ENCODE measurements around the gene OGG1. TPM values are rescaled to one million over a fixed set of nuclear protein-coding genes. Genes with fewer than 3 reads are reported as not detected.

The OGG1 gene
- total RNA-seq, 3 donors from 2014 or later (not counting 1 experiment from before 2014, with no cell fraction given) = 33.4 to 52.1 (median 34.7) TPM

GRCh38 chr3:9791790-9792404 lies 42.1 kb downstream of the OGG1 start:
- peaks cover 33% of the 10 kb centered on the region for H3K36me3 ChIP-seq (ENCODE audit: control insufficient read depth, insufficient read depth, low read length)
- peaks cover 7% of the 10 kb centered on the region for H3K36me3 Mint-ChIP-seq
- H3K27me3 Mint-ChIP-seq (ENCODE audit: low read depth in 2 of 2) = no peaks in the 10 kb centered on the region
- 9% methylated on average over 14 of the region's 14 CpGs for WGBS (ENCODE audit: insufficient coverage)
- intact Hi-C loops (cut with micrococcal nuclease) = loop anchor here (1.0 to 5.0 kb wide), 4 partner anchors 17 to 143 kb away; partner anchors contain the start of genes BRPF1 and MTMR14
- no peaks in the 10 kb centered on the region for H3K27me3 ChIP-seq (ENCODE audit: control insufficient read depth, insufficient read depth, low read length)
- peaks cover 43% of the 10 kb centered on the region for H3K4me1 ChIP-seq (ENCODE audit: control insufficient read depth, insufficient read depth, low read length)
- H3K9me3 Mint-ChIP-seq = no peaks in the 10 kb centered on the region
- H3K9me3 ChIP-seq (ENCODE audit: control insufficient read depth, insufficient read depth, low read length) = no peaks in the 10 kb centered on the region
- ATAC-seq (no peak), DNase-seq (peak in 1 of 2 donors; percentile 23)
- peaks cover 54 to 71% of the 10 kb centered on the region in 2 donors for H3K4me1 Mint-ChIP-seq
- no peak for TF ChIP-seq CTCF (IDR thresholded peaks at IDR 0.05)
- H3K4me3 ChIP-seq (ENCODE audit: low read length) = peak overlapping the region; percentile 79
- H3K27ac ChIP-seq (ENCODE audit: low read length) = peak overlapping the region; percentile 88
- peak overlapping the region; percentile 92 for H3K4me3 Mint-ChIP-seq
- peak overlapping the region; percentile 94 to 99 for H3K27ac Mint-ChIP-seq

GRCh38 chr3:9792405-9793160 lies 42.8 kb downstream of the OGG1 start, which contains the start of the genes ARPC4 and TADA3:
TSS of gene ARPC4 (plus strand) at chr3:9793082. CDS start at chr3:9793122, 40 bp downstream.
TSS of gene TADA3 (minus strand) at chr3:9792473. CDS start at chr3:9791466, 1,007 bp downstream.
- WGBS (ENCODE audit: insufficient coverage) = under 1% methylated on average over 65 of the region's 65 CpGs
- H3K27ac ChIP-seq (ENCODE audit: low read length) = peak within 1 kb of the TSS; percentile 88
- no peaks in the 10 kb centered on the region for H3K27me3 ChIP-seq (ENCODE audit: control insufficient read depth, insufficient read depth, low read length)
- ATAC-seq (peak; percentile 84 to 93 (median 84)), DNase-seq (peak; percentile 91 to 96)
- H3K9me3 Mint-ChIP-seq = no peaks in the 10 kb centered on the region
- peak within 1 kb of the TSS; percentile 92 for H3K4me3 Mint-ChIP-seq
- intact Hi-C loops (cut with micrococcal nuclease) = loop anchor here (1.0 to 5.0 kb wide), 4 partner anchors 16 to 143 kb away; partner anchors contain the start of genes BRPF1 and MTMR14
- H3K9me3 ChIP-seq (ENCODE audit: control insufficient read depth, insufficient read depth, low read length) = no peaks in the 10 kb centered on the region
- H3K4me1 ChIP-seq (ENCODE audit: control insufficient read depth, insufficient read depth, low read length) = peaks cover 47% of the 10 kb centered on the region
- H3K4me1 Mint-ChIP-seq = peaks cover 58 to 71% of the 10 kb centered on the region in 2 donors
- TF ChIP-seq CTCF (IDR thresholded peaks at IDR 0.05) = no peak
- peak within 1 kb of the TSS; percentile 94 to 99 for H3K27ac Mint-ChIP-seq
- peaks cover 3% of the 10 kb centered on the region for H3K36me3 Mint-ChIP-seq
- peaks cover 36% of the 10 kb centered on the region for H3K36me3 ChIP-seq (ENCODE audit: control insufficient read depth, insufficient read depth, low read length)
- H3K27me3 Mint-ChIP-seq (ENCODE audit: low read depth in 2 of 2) = no peaks in the 10 kb centered on the region
- peak within 1 kb of the TSS; percentile 79 for H3K4me3 ChIP-seq (ENCODE audit: low read length)

GRCh38 chr3:9793161-9793781 lies 43.5 kb downstream of the OGG1 start:
- H3K27me3 Mint-ChIP-seq (ENCODE audit: low read depth in 2 of 2) = no peaks in the 10 kb centered on the region
- no peaks in the 10 kb centered on the region for H3K36me3 Mint-ChIP-seq
- Histone ChIP-seq H3K27ac (ENCODE audit: low read length) (peak overlapping the region; percentile 88), H3K36me3 (ENCODE audit: control insufficient read depth, insufficient read depth, low read length) (peaks cover 39% of the 10 kb centered on the region), H3K4me1 (ENCODE audit: control insufficient read depth, insufficient read depth, low read length) (peaks cover 49% of the 10 kb centered on the region), H3K4me3 (ENCODE audit: low read length) (peak overlapping the region; percentile 79), H3K9me3 (ENCODE audit: control insufficient read depth, insufficient read depth, low read length) (no peaks in the 10 kb centered on the region), H3K27me3 (ENCODE audit: control insufficient read depth, insufficient read depth, low read length) (no peaks in the 10 kb centered on the region)
- peak in 1 of 3 donors; percentile 4 for ATAC-seq
- H3K4me1 Mint-ChIP-seq = peaks cover 60 to 71% of the 10 kb centered on the region in 2 donors
- WGBS (ENCODE audit: insufficient coverage) = under 1% methylated on average over 23 of the region's 23 CpGs
- no peaks in the 10 kb centered on the region for H3K9me3 Mint-ChIP-seq
- peak overlapping the region; percentile 94 to 99 for H3K27ac Mint-ChIP-seq
- intact Hi-C loops (cut with micrococcal nuclease) = loop anchor here (2.0 to 5.0 kb wide), 2 partner anchors 16 to 61 kb away; partner anchors contain the start of gene BRPF1
- DNase-seq = peak in 1 of 2 donors; percentile 57
- peak overlapping the region; percentile 92 for H3K4me3 Mint-ChIP-seq
- TF ChIP-seq CTCF (IDR thresholded peaks at IDR 0.05) = no peak
